Measurements from ENCODE around the gene AGK.

DNA sequence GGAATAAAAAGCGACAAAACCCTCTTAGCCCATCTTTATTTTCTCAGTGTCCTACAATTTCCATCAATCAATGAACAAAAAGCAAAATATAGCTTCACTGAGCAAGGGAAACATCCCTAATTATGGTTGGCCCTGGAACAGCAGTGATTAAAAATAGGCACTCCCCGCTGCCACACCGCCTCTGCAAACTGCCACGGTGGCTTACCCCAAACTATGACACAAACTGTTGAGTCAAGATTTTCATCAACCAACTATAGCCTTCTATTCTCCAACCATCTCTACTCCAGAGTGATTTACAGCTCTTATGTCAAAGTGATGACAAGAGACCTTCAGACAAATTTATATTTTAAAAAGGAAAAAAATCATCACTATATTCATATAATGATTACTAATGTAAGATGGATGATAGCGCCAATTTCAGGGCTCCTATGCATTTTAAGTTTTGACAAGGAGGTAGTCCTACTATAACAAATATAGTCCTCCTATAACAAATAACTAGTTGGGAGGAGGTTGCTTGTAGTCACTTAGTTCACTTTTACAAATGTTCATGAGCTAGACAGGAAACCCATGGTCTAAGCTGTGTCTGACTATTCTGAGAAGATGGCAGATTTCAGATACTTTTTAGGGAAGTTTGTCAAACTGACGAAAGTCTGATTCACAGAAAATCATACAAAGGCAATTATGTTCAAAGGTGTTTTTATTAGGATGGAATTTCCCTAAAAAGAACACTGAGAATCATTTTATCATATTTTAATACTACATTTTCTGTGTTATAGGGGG, 124.4 kb downstream of the AGK start:
- TF ChIP-seq, protein P1, sequence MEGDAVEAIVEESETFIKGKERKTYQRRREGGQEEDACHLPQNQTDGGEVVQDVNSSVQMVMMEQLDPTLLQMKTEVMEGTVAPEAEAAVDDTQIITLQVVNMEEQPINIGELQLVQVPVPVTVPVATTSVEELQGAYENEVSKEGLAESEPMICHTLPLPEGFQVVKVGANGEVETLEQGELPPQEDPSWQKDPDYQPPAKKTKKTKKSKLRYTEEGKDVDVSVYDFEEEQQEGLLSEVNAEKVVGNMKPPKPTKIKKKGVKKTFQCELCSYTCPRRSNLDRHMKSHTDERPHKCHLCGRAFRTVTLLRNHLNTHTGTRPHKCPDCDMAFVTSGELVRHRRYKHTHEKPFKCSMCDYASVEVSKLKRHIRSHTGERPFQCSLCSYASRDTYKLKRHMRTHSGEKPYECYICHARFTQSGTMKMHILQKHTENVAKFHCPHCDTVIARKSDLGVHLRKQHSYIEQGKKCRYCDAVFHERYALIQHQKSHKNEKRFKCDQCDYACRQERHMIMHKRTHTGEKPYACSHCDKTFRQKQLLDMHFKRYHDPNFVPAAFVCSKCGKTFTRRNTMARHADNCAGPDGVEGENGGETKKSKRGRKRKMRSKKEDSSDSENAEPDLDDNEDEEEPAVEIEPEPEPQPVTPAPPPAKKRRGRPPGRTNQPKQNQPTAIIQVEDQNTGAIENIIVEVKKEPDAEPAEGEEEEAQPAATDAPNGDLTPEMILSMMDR (IDR thresholded peaks at IDR 0.05; ENCODE audit: poor library complexity) = no peak
- no peak for TF ChIP-seq EZH2 (IDR thresholded peaks at IDR 0.05; ENCODE audit: borderline replicate concordance)
